ENCODE results near the gene PCDHGA3. TPM values are rescaled to one million over a fixed set of nuclear protein-coding genes. Genes with fewer than 3 reads are reported as not detected.

The PCDHGA3 gene
- total and polyA plus RNA-seq, 2 donors from 2014 or later: 0.22 to 4.0 TPM

DNA sequence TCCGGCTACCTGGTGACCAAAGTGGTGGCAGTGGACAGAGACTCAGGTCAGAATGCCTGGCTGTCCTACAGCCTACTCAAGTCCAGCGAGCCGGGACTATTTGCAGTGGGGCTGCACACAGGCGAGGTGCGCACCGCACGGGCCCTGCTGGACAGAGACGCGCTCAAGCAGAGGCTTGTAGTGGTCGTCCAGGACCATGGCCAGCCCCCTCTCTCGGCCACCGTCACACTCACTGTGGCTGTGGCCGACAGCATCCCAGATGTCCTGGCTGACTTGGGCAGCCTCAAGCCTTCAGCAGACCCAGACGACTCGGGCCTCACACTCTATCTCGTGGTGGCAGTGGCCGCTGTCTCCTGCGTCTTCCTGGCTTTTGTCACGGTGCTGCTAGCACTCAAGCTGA, 13.3 kb downstream of the PCDHGA3 start:
- no peak overlapping the region for H3K4me3 ChIP-seq (ENCODE audit: low read length in 3 of 3)
- no peaks in the 10 kb centered on the region for H3K27me3 ChIP-seq (ENCODE audit: control insufficient read depth, insufficient read depth, low read length)
- FAIRE-seq (no peak), DNase-seq (no peak)
- H3K27ac ChIP-seq (ENCODE audit: low read depth in 2 of 2, low read length in 2 of 2): no peak overlapping the region
- H3K9me3 ChIP-seq (ENCODE audit: control insufficient read depth in 2 of 3, insufficient read depth in 1 of 3, low read length in 3 of 3): peaks cover 2 to 71% (median 16%) of the 10 kb centered on the region in 3 donors
- H3K4me1 ChIP-seq (ENCODE audit: control insufficient read depth in 2 of 3, insufficient read depth in 2 of 3, low read depth in 1 of 3, low read length in 3 of 3): no peaks in the 10 kb centered on the region
- no peak overlapping the region for H3K9ac ChIP-seq (ENCODE audit: low read length in 3 of 3)
- TF ChIP-seq CTCF (IDR thresholded peaks at IDR 0.05; ENCODE audit: borderline replicate concordance, extremely low read depth, insufficient read depth): no peak
- intact Hi-C loops (cut with DNase I): no loop called here
- no peaks in the 10 kb centered on the region for H3K36me3 ChIP-seq (ENCODE audit: control insufficient read depth in 2 of 3, insufficient read depth in 3 of 3, low read length in 3 of 3)

DNA sequence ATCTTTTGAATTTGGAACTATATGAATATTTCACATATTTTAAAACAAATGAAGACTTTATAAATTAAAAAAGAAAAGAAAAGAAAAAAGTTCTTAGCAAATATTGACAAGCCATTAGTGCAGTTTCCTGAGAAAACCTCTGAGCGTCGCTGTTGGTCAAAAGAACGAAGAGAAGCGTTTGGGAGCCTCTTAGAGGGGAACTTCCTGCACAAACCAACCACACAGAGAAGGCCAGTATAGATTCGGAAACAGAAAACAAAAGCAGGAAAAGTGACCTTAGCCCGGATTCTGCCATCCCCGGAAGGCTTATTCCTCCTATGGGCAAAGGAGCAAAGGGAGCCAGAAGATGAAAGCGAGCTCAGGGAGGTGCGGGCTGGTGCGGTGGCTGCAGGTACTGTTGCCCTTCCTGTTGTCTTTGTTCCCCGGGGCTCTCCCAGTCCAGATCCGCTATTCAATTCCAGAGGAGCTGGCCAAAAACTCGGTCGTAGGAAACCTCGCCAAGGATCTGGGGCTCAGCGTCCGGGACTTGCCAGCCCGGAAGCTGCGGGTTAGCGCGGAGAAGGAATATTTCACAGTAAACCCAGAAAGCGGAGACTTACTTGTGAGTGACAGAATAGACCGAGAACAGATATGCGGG, 16.3 kb downstream of the PCDHGA3 start, which contains the start of gene PCDHGB2:
Gene PCDHGB2, plus strand, starts transcription at position 205 of the 637 bp plus-strand sequence. Its CDS starts 142 bp downstream, at position 347.
- FAIRE-seq: no peak
- intact Hi-C loops (cut with DNase I): no loop called here
- H3K4me3 ChIP-seq (ENCODE audit: low read length in 3 of 3): peak within 1 kb of the TSS in 2 of 3 donors; percentile 16 to 36

GRCh38 chr5:141360685-141361084, 17.1 kb downstream of the PCDHGA3 start:
- Histone ChIP-seq H3K4me1 (ENCODE audit: control insufficient read depth in 2 of 3, insufficient read depth in 2 of 3, low read depth in 1 of 3, low read length in 3 of 3) (no peaks in the 10 kb centered on the region), H3K36me3 (ENCODE audit: control insufficient read depth in 2 of 3, insufficient read depth in 3 of 3, low read length in 3 of 3) (no peaks in the 10 kb centered on the region), H3K9me3 (ENCODE audit: control insufficient read depth in 2 of 3, insufficient read depth in 1 of 3, low read length in 3 of 3) (peaks cover 2 to 90% (median 31%) of the 10 kb centered on the region in 3 donors), H3K9ac (ENCODE audit: low read length in 3 of 3) (no peak overlapping the region), H3K4me3 (ENCODE audit: low read length in 3 of 3) (peak overlapping the region in 2 of 3 donors; percentile 16 to 36), H3K27ac (ENCODE audit: low read depth in 2 of 2, low read length in 2 of 2) (no peak overlapping the region), H3K27me3 (ENCODE audit: control insufficient read depth, insufficient read depth, low read length) (no peaks in the 10 kb centered on the region)
- no peak for TF ChIP-seq CTCF (IDR thresholded peaks at IDR 0.05; ENCODE audit: borderline replicate concordance, extremely low read depth, insufficient read depth)
- FAIRE-seq: no peak
- DNase-seq: no peak
- intact Hi-C loops (cut with DNase I): no loop called here

More for the DNA sequence above, 16.3 kb downstream of the PCDHGA3 start, which contains the start of gene PCDHGB2:
- H3K4me1 ChIP-seq (ENCODE audit: control insufficient read depth in 2 of 3, insufficient read depth in 2 of 3, low read depth in 1 of 3, low read length in 3 of 3): no peaks in the 10 kb centered on the region
- TF ChIP-seq CTCF (IDR thresholded peaks at IDR 0.05; ENCODE audit: borderline replicate concordance, extremely low read depth, insufficient read depth): no peak
- H3K27ac ChIP-seq (ENCODE audit: low read depth in 2 of 2, low read length in 2 of 2): no peak within 1 kb of the TSS
- no peaks in the 10 kb centered on the region for H3K36me3 ChIP-seq (ENCODE audit: control insufficient read depth in 2 of 3, insufficient read depth in 3 of 3, low read length in 3 of 3)
- no peak for DNase-seq
- peaks cover 2 to 88% (median 28%) of the 10 kb centered on the region in 3 donors for H3K9me3 ChIP-seq (ENCODE audit: control insufficient read depth in 2 of 3, insufficient read depth in 1 of 3, low read length in 3 of 3)
- H3K9ac ChIP-seq (ENCODE audit: low read length in 3 of 3): no peak within 1 kb of the TSS
- no peaks in the 10 kb centered on the region for H3K27me3 ChIP-seq (ENCODE audit: control insufficient read depth, insufficient read depth, low read length)
